A549 (cell line): ENCODE measurements around the gene CTNNA3. TPM values are rescaled to one million over a fixed set of nuclear protein-coding genes. Genes with fewer than 3 reads are reported as not detected.

Experiments
- ATAC-seq, 2 experiments: fragments of 200-7000 bp in 1 of 2; fragments of >200 bp in 1 of 2; cut with Nextera tagmentation in 1 of 2; cut with Tn5 transposase in 1 of 2; 3 replicates each; pipeline versions ENCODE4 v1.8.0 to v1.9.1; 2018 to 2020; ENCODE audit warnings: mild to moderate bottlenecking in 1 of 2, moderate library complexity in 1 of 2
- CTCF ChIA-PET: fragments of 300-600 bp; sonication (Branson Sonifier 250); formaldehyde crosslinking; extraction: SDS; loops from one replicate; lab custom pipeline; 2021; ENCODE audit warnings: antibody characterized with exemption, inconsistent platforms; lab: Yijun Ruan, JAX
- POLR2A ChIA-PET: fragments of 350-600 bp; formaldehyde crosslinking; extraction: SDS; loops from one replicate; lab custom pipeline; 2021; ENCODE audit warnings: antibody characterized with exemption, inconsistent platforms; lab: Yijun Ruan, JAX
- DNase-seq, 2 experiments: peaks; one replicate each; pipeline versions ENCODE4 v3.0.0 to v3.0.0-alpha.2; 2011 to 2016; ENCODE audit warnings: low read depth in 1 of 2, low spot score in 1 of 2
- FAIRE-seq: peaks from 2 replicates; lab custom pipeline; 2011; peaks lifted over from hg19 to GRCh38; lab: Jason Lieb, UNC
- H3K27ac ChIP-seq, 2 experiments: fragments of >200 bp; sonication (Bioruptor Twin); formaldehyde crosslinking; 3 replicates each; pipeline ENCODE4 v1.5.1; 2016 to 2017
- H3K4me1 ChIP-seq: fragments of >200 bp; sonication (Bioruptor Twin); formaldehyde crosslinking; 3 replicates; pipeline ENCODE4 v1.6.1; 2016
- H3K4me2 ChIP-seq: fragments of >200 bp; sonication (Bioruptor Twin); formaldehyde crosslinking; 3 replicates; pipeline ENCODE4 v1.6.1; 2016
- H3K4me3 ChIP-seq: fragments of >200 bp; sonication (Bioruptor Twin); formaldehyde crosslinking; 3 replicates; pipeline ENCODE4 v1.5.1; 2016
- H3K9me3 ChIP-seq: fragments of >200 bp; sonication (Bioruptor Twin); formaldehyde crosslinking; 3 replicates; pipeline ENCODE4 v1.6.1; 2016
- CBX2 ChIP-seq: fragments of 200-600 bp; sonication (generic); IDR thresholded peaks from 2 replicates; pipeline ENCODE4 v1.6.1; 2016; ENCODE audit warnings: low read depth, mild to moderate bottlenecking, borderline replicate concordance
- FOSL2 ChIP-seq, 2 experiments: fragments of 450-650 bp in 1 of 2; fragments of >200 bp in 1 of 2; sonication (Bioruptor Twin) in 1 of 2; formaldehyde crosslinking; IDR thresholded peaks; 2 replicates each; pipeline versions ENCODE4 v1.5.0 to v1.6.1; 2016 to 2020; ENCODE audit warnings: mild to moderate bottlenecking in 1 of 2, moderate library complexity in 1 of 2
- FOXS1 ChIP-seq: fragments of 250-450 bp; sonication (Bioruptor Pico); IDR thresholded peaks from 2 replicates; pipeline ENCODE4 v1.5.0; 2020; ENCODE audit warnings: mild to moderate bottlenecking, moderate library complexity
- HEYL ChIP-seq: fragments of 250-450 bp; sonication (Bioruptor Pico); IDR thresholded peaks from 2 replicates; pipeline ENCODE4 v1.8.0; 2021; ENCODE audit warnings: mild to moderate bottlenecking, moderate library complexity
- MAFK ChIP-seq: fragments of 450-650 bp; IDR thresholded peaks from 2 replicates; pipeline ENCODE4 v1.6.1; 2014; ENCODE audit not compliant: partially characterized antibody
- MAZ ChIP-seq: fragments of 150-350 bp; IDR thresholded peaks from 2 replicates; pipeline ENCODE4 v1.6.1; 2014; ENCODE audit warnings: antibody characterized with exemption, low read depth, low read length, borderline replicate concordance
- MYC ChIP-seq: IDR thresholded peaks from 2 replicates; pipeline ENCODE4 v1.6.1; 2012; ENCODE audit warnings: mild to moderate bottlenecking, inconsistent platforms, low read length, improper control_type of control experiment, borderline replicate concordance
- NFE2L2 ChIP-seq: fragments of 150-350 bp; conservative IDR thresholded peaks from 2 replicates; pipeline ENCODE4 v1.6.1; 2014; ENCODE audit warnings: low read length
- NPAS2 ChIP-seq: fragments of 250-450 bp; sonication (Bioruptor Pico); IDR thresholded peaks from 2 replicates; pipeline ENCODE4 v1.8.0; 2022; ENCODE audit warnings: mild to moderate bottlenecking, moderate library complexity, borderline replicate concordance
- NR3C1 ChIP-seq: fragments of >200 bp; sonication (Bioruptor Twin); formaldehyde crosslinking; IDR thresholded peaks from 3 replicates; pipeline ENCODE4 v1.6.1; 2017
- PHF8 ChIP-seq: fragments of 200-600 bp; sonication (generic); IDR thresholded peaks from 2 replicates; pipeline ENCODE4 v1.6.1; 2016; ENCODE audit warnings: low read depth, mild to moderate bottlenecking, antibody characterized with exemption, moderate library complexity, borderline replicate concordance
- POLR2A ChIP-seq: IDR thresholded peaks from 2 replicates; pipeline ENCODE4 v1.6.1; 2012; ENCODE audit warnings: mild to moderate bottlenecking, low read length
- RAD21 ChIP-seq, 2 experiments: fragments of >200 bp in 1 of 2; sonication (Bioruptor Twin) in 1 of 2; formaldehyde crosslinking in 1 of 2; IDR thresholded peaks in 1 of 2; conservative IDR thresholded peaks in 1 of 2; 2 replicates in 1 of 2; 3 replicates in 1 of 2; pipeline ENCODE4 v1.6.1; 2012 to 2018; ENCODE audit warnings: inconsistent platforms in 1 of 2
- WGBS: methylation state at CpG from one replicate; pipeline ENCODE4 v1.1.6; 2017; ENCODE audit errors: missing lambda C conversion rate; 5-methylcytosine and 5-hydroxymethylcytosine counted together
- polyA plus RNA-seq, 4 experiments: library from polyadenylated mRNA; depleted of rRNA in 3 of 4; stranded (reverse); fragments of >200 nt; fragmentation: RNase III in 1 of 4; extraction: RNeasy Plus Mini Kit Qiagen cat#74134 plus additional on column Dnase treatment in 1 of 4; gene quantifications; 2 replicates in 3 of 4; 3 replicates in 1 of 4; pipeline ENCODE4 v1.2.3, GENCODE V29; 2011 to 2017
- TF ChIP-seq, protein P1 (sequence below): fragments of >200 bp; sonication (Bioruptor Twin); formaldehyde crosslinking; IDR thresholded peaks from 3 replicates; pipeline ENCODE4 v1.5.1; 2016
- TF ChIP-seq, protein P2 (sequence below): fragments of 250-450 bp; sonication (Bioruptor Pico); IDR thresholded peaks from 2 replicates; pipeline ENCODE4 v1.5.0; 2021; ENCODE audit warnings: mild to moderate bottlenecking, moderate library complexity, borderline replicate concordance
- TF ChIP-seq, protein P3 (sequence below): fragments of 150-350 bp; IDR thresholded peaks from 2 replicates; pipeline ENCODE4 v1.6.1; 2014; ENCODE audit warnings: low read depth, mild to moderate bottlenecking, low read length
- TF ChIP-seq, protein P4 (sequence below): fragments of 250-450 bp; sonication (Bioruptor Pico); IDR thresholded peaks from 2 replicates; pipeline ENCODE4 v1.5.0; 2020; ENCODE audit warnings: low read depth, mild to moderate bottlenecking, moderate library complexity

Gene CTNNA3
- polyA plus RNA-seq, 2 of the 4 experiments (the other 2 are of a cell fraction), result not detected

DNA sequence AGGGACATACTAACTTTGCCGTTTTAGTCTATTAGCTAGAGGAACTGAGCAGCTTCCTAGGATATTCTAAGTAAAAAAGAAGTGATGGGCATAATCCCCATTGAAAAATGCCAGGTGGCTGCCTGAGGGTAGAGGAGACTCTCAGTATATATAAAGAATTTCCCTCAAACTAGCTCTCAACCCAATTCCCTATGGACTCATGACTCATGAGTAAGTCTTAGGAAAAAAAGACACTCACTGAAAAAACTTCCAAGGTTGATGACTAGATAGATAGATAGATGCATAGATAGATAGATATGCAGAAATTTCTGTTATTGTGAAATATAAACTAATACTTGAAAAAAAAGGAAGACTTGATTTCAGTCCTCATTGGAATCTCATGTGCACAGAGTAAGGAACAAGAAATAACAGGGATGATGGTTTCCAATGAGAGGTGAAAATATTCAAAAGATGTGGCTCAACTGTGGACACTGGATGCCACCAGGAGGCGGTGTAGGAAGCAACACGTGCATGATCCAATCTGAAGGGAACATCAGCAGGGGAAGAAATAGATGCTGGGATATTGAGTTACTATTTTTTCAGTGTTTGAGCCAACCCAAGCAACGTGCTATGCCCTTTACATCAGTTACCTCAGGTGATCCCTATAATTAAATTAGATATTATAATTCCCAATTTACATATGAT lies 1481.1 kb downstream of the CTNNA3 start:
- no peak overlapping the region for H3K4me2 ChIP-seq
- peak in 1 of 2 experiments; percentile 24; a peak in 1 of 5 replicates for TF ChIP-seq RAD21 (conservative IDR thresholded peaks at IDR 0.05 in 1 of 2, IDR thresholded peaks at IDR 0.05 in 1 of 2)
- TF ChIP-seq, protein P1, sequence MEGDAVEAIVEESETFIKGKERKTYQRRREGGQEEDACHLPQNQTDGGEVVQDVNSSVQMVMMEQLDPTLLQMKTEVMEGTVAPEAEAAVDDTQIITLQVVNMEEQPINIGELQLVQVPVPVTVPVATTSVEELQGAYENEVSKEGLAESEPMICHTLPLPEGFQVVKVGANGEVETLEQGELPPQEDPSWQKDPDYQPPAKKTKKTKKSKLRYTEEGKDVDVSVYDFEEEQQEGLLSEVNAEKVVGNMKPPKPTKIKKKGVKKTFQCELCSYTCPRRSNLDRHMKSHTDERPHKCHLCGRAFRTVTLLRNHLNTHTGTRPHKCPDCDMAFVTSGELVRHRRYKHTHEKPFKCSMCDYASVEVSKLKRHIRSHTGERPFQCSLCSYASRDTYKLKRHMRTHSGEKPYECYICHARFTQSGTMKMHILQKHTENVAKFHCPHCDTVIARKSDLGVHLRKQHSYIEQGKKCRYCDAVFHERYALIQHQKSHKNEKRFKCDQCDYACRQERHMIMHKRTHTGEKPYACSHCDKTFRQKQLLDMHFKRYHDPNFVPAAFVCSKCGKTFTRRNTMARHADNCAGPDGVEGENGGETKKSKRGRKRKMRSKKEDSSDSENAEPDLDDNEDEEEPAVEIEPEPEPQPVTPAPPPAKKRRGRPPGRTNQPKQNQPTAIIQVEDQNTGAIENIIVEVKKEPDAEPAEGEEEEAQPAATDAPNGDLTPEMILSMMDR, result 0 out of 3 replicates have a peak, but pooled peaks have one; percentile 6
- TF ChIP-seq FOXS1, result no peak
- H3K4me1 ChIP-seq, result no peaks in the 10 kb centered on the region
- H3K27ac ChIP-seq, result no peak overlapping the region
- ATAC-seq (no peak), DNase-seq (peak; percentile 0 to 11), FAIRE-seq (no peak)
- ChIA-PET POLR2A (no interaction called here), CTCF (no interaction called here)
- no peaks in the 10 kb centered on the region for H3K9me3 ChIP-seq
- 10% methylated on average over 4 of the region's 4 CpGs for WGBS
- no peak overlapping the region for H3K4me3 ChIP-seq

DNA sequence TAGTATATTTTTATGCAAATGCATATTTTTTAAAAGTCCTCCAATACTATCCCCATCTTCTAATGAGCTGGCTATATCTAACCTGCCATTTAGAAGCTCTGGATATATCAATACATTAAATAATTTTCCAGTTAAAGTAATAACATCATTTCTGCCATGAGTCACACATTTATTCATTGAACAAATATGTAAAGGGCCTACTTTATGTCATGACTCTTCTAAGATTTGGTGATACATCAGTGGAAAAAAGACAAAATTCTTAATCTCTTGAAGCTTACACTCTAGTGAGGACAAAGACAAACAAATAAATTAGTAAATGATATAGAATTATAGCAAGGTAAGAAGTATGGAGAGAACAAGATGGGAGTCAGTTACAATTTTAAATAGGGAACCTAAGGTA lies 1487.0 kb downstream of the CTNNA3 start:
- TF ChIP-seq MAZ (no peak), FOSL2 (IDR thresholded peaks at IDR 0.05) (no peak), FOSL2 (CRISPR knock-in tag; IDR thresholded peaks at IDR 0.05) (no peak), HEYL (CRISPR knock-in tag) (no peak), NPAS2 (no peak), NR3C1 (no peak), CBX2 (no peak), MYC (no peak)
- TF ChIP-seq, protein P2, sequence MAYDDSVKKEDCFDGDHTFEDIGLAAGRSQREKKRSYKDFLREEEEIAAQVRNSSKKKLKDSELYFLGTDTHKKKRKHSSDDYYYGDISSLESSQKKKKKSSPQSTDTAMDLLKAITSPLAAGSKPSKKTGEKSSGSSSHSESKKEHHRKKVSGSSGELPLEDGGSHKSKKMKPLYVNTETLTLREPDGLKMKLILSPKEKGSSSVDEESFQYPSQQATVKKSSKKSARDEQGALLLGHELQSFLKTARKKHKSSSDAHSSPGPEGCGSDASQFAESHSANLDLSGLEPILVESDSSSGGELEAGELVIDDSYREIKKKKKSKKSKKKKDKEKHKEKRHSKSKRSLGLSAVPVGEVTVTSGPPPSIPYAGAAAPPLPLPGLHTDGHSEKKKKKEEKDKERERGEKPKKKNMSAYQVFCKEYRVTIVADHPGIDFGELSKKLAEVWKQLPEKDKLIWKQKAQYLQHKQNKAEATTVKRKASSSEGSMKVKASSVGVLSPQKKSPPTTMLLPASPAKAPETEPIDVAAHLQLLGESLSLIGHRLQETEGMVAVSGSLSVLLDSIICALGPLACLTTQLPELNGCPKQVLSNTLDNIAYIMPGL (CRISPR knock-in tag), result no peak
- TF ChIP-seq, protein P3, sequence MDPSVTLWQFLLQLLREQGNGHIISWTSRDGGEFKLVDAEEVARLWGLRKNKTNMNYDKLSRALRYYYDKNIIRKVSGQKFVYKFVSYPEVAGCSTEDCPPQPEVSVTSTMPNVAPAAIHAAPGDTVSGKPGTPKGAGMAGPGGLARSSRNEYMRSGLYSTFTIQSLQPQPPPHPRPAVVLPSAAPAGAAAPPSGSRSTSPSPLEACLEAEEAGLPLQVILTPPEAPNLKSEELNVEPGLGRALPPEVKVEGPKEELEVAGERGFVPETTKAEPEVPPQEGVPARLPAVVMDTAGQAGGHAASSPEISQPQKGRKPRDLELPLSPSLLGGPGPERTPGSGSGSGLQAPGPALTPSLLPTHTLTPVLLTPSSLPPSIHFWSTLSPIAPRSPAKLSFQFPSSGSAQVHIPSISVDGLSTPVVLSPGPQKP, result no peak
- TF ChIP-seq, protein P4, sequence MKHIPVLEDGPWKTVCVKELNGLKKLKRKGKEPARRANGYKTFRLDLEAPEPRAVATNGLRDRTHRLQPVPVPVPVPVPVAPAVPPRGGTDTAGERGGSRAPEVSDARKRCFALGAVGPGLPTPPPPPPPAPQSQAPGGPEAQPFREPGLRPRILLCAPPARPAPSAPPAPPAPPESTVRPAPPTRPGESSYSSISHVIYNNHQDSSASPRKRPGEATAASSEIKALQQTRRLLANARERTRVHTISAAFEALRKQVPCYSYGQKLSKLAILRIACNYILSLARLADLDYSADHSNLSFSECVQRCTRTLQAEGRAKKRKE (CRISPR knock-in tag), result no peak
- TF ChIP-seq, all 56 proteins: peak for 0
- ATAC-seq, result no peak
- DNase-seq, result no peak
- no peak overlapping the region for H3K27ac ChIP-seq
- no peak overlapping the region for H3K4me3 ChIP-seq
- no peak overlapping the region for H3K4me2 ChIP-seq
- H3K9me3 ChIP-seq, result no peaks in the 10 kb centered on the region
- H3K4me1 ChIP-seq, result no peaks in the 10 kb centered on the region
- ChIA-PET CTCF (interaction anchor here (0.5 kb wide), 1 partner anchor 49 kb away, joined by 3 read pairs; no protein-coding TSS in a partner anchor), POLR2A (no interaction called here)
- FAIRE-seq, result no peak

DNA sequence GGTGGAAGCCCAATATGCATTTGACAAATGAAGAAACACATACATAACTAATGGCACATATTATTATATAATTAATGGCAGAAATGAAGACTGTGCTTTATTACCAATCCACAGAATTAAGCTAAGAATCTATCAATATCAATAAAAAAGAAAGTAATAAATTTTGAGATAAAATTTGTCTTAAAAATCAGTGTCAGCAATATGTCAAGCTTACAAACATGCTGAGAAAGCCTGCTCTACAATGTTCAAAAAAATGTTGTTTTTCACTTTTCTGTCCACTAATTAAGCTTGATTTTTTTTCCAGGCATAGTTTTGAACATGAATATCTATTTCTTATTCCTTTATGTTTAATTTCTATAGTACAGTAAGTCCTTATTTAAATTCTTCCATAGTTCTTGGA lies 1491.2 kb downstream of the CTNNA3 start:
- H3K4me2 ChIP-seq, result no peak overlapping the region
- TF ChIP-seq PHF8 (no peak), NFE2L2 (no peak), MAFK (peak; percentile 24), POLR2A (no peak)
- ChIA-PET CTCF (no interaction called here), POLR2A (no interaction called here)
- FAIRE-seq (no peak), ATAC-seq (no peak), DNase-seq (no peak)
- H3K4me1 ChIP-seq, result no peaks in the 10 kb centered on the region
- no peaks in the 10 kb centered on the region for H3K9me3 ChIP-seq
- no peak overlapping the region for H3K27ac ChIP-seq
- no peak overlapping the region for H3K4me3 ChIP-seq
